NCI-H2196 (cell line): ENCODE results near the gene CRTC2.

Experiments used
- DNase-seq: peaks from one replicate; lab custom pipeline; 2025; ENCODE audit not compliant: unreplicated experiment; lab: John Stamatoyannopoulos, UW

CRTC2 gene

DNA sequence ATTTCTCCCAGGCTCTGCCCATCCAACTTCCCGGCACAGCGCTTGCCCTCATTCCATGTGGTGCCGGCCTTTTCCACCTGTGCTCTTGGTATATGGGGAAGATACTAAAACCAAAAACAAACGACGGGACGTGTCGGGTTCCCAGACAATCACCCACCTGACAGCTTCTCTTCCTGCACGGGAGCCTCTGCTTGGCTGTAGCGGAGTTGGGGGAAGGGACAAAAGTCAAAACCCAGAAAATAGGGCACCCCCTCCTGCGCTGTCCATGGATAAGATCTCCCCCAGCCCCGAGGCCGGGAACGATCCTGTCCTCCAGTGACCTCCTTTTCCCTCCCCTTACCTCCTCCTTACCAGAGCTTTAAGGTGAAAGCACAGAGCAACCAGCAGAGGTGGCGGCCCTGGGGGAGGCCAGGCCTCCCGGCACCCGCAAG is 18.4 kb upstream of the CRTC2 start:
- no peak for DNase-seq

DNA sequence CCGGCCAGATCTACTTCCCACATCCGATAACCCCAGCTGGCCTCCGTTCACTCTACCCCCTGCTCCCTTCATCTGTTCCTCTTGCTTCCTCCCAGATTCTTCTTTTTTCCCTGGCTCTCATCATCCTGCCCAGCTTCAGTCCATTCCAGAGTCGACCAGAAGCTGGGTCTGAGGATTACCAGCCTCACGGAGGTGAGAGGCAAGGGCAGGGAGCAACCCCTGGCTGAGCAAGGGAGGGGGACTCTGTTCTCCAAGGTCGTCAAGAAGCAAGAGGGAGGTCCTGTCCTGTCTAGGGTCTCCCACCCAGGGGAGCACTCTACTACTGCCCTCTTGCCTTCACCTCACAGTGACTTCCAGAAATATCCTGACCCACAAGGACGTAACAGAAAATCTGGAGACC is 15.1 kb upstream of the CRTC2 start:
- DNase-seq: no peak

DNA sequence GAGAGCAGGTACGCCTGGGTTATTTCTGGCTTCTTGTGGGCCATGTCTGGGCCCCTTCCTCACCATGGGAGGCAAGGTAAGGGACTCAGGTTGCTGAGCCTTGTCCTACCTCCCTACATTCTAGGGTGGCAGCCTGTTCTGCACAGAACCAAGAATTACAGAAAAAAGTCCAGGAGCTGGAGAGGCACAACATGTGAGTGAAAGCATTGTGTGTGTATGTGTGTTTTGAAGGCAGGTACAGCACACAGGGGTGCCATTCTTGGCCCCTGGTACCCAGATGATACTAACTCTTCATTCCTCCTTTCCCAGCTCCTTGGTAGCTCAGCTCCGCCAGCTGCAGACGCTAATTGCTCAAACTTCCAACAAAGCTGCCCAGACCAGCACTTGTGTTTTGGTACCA is 14.7 kb upstream of the CRTC2 start:
- no peak for DNase-seq

DNA sequence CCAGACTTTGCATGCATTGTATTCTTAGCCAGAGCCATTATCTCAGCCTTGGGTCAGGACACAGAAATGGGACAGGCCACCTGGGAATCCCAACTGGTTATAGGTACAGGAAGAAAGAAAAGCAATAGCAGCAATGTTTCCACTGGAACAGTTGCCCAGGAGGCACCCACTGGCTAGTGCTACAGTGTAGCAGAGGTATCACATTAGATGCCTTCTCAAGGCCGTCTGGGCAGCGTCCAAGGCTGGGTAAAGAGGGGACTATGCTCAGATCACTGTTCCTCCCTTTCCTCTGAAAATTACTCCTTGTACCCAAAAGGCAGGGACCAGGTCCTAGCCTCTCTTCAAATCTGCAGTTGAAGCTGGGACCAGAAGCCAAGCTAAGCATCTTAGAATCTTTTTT is 11.9 kb upstream of the CRTC2 start:
- no peak for DNase-seq

DNA sequence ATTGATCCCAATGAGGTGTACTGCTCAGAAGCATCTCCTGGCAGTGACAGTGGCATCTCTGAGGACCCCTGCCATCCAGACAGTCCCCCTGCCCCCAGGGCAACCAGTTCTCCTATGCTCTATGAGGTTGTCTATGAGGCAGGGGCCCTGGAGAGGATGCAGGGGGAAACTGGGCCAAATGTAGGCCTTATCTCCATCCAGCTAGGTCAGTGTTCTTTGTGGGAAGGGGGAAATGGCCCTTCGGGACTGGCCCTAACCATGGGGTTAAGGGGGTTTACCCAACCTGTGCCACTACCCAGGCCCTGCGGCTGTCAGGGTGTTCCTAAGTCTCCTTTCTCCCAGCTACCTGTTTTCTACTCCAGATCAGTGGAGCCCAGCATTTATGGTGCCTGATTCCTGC is 10.6 kb upstream of the CRTC2 start:
- no peak for DNase-seq

DNA sequence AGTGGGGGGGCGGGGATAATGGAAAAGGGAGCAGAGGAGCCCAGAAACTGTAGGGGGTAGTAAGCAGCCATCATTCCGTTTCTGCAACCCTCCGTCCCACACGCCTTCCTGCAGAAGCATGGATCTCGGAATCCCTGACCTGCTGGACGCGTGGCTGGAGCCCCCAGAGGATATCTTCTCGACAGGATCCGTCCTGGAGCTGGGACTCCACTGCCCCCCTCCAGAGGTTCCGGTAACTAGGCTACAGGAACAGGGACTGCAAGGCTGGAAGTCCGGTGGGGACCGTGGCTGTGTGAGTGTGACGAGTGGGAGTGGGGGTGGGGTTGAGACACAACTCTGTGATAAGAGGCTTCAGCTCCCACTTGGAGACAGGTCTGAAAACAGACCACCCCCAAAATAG is 10.0 kb upstream of the CRTC2 start:
- DNase-seq: no peak

DNA sequence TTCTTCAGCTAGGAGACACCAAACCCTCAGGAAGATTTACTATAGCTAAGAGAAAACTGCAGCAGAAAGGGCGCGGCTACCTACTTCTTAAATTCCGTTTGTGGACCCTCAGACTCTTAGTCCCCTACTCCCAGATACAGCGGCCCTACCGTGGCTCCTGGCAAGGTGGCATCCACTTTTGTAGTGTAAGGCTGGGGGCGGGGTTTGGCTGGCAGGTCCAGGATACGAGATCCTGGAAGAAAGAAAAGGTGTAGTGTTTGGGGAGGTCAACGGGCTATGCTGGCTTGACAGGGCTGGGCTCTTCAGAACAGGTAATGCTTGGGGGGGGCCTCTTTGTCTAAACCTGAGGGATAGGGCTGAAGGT is 9.6 kb upstream of the CRTC2 start:
- peak; percentile 51 for DNase-seq

DNA sequence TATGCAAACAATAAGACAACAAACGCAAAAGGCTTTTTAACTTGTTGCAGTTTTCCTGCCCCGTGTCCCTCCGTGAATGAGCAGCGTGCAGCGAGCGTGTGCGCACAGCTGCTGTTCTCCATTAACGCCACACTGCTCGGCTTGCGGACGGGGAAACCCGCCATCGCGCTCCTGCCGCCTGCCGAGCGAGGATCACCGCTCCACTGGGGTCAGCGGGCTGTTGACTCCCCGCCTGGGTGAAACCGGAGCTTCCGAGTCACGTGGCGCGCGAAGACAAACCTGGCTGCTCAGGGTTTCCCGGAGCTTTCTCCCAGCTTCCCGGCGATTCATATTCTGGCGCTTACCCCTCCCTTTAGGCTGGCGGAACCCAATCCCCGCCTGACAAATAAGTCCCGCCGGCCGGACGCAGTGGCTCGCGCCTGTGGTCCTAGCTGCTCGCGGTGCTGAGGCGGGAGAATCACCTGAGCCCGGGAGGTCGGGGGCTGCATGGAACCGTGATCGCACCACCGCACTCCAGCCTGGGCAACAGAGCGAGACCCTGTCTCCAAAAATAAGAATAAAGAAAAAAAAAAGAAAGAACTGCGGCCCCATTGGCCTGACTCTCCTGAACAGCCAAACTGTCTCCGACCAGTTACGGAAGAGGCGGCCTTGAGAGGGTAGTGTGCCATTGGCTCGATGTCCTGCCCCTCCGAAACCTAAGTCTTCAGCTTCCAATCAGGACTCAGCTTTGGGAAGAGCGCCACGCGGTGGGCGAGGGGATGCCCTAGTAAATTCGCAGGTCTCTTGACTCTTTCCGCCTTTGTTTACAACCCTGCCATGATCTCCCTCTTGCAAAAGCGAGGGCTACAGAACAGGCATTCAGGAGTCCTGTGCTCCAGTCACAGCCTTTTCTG is 8.9 kb upstream of the CRTC2 start, which contains the start of gene CREB3L4:
Gene CREB3L4 (plus strand): TSS at position 796 of the 893 bp plus-strand sequence. CDS start 624 bp downstream, outside the sequence.
- DNase-seq: peak; percentile 95

DNA sequence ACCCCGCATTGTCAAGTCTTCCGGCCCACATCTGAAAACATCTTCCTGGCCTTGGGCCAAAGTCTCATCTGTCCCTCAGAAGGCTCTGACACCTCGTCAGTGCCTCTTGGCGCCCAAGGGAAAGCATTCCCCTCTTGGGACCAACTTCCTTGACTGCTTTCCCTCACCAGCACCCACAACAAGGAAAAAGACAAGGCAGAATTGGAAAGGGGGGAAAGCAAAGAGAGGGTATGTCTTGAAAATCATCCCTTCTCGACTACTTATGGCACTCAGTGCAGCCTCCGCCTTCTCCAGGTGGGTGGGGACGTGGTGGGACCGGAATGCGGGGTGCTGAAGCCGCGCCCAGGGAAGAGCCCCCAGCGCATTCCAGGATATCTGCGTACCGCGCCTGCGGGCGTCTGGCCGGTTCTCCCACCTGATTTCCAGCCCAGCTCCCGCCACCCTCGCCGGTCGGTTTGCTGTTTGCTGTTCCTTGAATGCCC is 5.5 kb upstream of the CRTC2 start:
- DNase-seq: no peak

DNA sequence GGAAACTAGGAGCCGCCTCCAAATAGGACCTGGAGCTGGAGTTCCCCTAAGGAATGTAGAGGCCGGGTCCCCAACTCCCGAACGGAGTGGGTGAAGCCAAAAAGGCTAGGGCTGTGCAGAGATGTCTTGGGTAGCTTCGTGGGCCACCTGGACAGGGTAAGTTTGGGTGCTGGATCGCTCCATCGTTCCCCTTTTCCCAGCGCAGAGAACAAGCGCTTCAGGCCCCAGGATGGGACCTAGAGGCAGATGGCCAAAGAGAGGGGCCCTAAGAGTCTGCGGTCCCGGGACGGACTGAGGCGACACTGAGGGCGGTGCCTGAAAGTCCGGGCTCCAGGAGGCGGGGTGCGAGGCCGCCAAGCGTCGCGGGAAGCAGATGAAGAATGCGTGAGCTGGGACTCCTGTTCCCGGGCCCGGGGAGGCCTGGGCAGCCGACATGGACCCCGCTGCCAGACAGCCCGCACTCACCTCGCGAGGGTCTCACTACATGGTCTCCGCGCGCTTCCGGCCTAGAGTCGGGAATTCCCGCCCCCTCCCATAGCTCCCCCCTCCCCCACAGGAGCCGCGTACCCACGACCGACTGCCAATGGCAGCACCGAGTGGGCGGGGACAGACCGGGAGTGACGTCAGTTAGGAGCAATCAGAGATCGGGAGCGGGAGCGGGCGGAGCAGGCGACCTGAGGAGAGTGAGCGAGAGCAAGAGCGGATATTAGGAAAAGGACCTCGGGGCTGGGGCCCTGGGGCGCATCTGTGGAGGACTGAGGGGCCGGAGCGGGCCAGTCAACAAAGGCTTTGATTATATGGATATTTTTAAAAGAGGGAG is 4.8 kb upstream of the CRTC2 start, which contains the start of gene SLC39A1:
Gene SLC39A1 (minus strand): TSS at position 508 of the 820 bp plus-strand sequence. CDS start 822 bp downstream, outside the sequence.
- DNase-seq: peak; percentile 98

DNA sequence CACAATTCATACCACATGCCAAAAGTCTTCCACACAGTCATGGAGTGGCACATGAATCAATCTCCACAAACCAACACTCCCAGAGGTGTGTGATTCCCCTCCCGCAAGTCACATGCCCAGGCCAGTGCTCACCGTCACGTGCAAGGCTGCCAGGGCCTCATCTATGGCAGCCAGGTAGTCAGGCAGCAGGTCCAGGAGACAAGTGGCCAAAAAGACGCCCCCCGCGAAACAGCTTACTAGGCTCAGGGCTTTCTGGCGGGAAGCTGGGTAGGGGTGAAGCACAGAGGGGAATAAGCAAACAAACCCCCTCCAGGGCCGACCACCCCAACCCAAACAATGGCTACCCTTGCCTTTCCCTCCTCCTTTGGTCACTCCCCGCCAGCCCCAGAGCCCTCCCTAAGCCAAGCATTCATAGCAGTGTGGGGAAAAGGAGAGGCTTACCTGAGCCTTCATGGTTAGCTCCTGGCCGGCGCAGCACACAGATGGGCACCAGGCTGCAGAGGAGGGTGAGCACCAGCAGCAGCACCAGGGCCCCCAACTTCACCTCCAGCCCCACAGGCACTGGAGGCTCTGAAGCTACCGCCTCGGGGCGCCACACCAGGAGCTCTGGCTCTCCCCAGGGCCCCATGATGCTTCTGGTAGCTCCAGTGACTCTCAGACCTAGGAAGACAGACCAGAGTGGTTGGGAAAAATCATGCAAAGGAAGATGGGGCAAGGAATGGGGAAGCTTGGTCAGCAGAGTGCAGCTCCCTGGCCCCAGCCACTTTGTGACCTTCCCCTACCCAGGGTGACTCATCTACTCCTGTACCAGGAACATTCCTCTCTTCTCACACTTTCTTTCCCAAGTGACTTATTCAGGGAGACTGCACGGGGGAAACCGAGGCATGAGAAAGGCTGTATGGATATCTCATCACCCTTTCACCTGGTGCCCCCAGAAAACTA is 3.9 kb upstream of the CRTC2 start:
- DNase-seq: no peak

DNA sequence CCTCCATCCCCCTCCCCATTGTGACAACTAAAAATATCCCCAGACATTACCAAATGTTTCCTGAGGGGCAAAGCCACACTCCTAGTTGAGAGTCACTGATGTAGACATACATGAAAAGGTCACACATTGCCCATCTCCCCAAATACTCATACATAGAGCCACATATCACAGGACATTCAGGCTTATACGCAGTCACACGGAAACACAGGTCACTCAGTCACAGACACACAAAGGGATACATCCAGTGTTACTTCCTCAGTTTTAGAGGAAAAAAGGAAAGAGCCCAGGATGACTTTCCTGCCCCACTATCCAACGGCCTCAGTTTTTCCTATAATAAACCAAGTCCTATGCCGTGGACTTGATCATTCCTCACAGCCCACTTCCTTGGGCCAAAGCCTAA is 3.0 kb upstream of the CRTC2 start:
- DNase-seq: no peak

DNA sequence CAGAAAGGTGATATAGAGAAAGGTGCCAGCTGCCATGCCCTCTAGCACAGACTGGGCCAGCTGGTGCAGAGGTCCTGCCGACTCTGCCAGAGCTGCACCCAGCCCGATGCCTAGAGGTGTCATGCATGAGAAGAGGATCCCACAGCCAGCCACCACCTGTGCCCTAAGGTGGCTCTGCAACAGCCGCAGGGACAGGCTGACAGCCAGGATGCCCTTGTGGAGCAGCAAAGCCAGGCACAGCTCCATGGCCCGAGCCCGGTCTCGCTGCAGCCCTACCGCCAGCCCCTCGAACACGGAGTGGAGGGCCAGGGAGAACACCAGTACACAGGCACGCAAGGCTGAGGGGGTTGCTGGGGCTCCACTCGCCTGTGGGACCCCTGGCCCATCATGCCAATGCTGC is 1.8 kb upstream of the CRTC2 start:
- no peak for DNase-seq

DNA sequence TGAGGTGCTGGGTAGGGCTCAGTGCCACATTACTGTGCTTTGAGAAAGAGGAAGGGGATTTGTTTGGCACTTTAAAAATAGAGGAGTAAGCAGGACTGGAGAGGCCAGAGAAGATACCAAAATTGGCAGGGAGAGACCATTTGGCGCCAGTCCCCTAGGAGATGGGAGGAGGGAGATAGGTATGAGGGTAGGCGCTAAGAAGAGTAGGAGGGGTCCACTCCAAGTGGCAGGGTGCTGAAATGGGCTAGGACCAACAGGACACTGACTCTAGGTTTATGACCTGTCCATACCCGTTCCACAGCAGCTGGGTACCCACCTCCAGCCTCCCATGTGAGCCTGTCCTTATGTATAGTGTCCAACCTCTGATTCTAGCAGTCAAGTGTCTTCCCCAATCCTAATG is 1.0 kb upstream of the CRTC2 start:
- DNase-seq: no peak

DNA sequence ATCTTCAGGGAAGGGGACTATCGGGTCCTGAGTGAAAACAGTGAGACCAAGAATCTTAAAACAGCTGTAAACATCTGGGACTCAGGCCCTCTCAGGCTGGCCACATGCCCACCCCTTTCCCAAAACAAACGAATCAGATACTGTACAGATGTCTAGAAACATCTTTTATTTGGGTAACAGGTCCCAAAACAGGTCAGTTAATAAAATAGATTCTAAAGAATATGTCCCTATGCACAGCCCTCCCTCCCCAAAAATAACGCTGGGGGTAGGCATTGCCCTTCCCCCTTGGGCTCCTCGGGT is 499 bp upstream of the CRTC2 start:
- DNase-seq: no peak

DNA sequence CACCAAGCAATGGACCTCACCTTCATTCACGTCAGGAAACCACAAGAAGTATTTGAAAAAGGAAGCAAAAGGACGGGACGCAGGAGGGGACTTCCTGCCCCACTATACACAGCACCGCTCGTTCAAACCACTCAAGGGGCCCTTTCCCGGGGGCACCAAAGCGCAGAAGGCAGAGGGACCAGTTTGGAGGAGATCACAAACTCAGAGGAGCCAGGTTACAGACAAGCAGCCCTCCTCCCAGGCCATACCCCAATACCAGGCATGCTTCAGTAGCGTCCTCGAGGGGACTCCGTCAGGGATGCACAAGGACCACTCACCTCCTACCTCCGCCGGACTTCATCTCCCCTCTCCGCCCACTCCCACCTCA is 685 bp downstream of the CRTC2 start:
- DNase-seq: no peak

DNA sequence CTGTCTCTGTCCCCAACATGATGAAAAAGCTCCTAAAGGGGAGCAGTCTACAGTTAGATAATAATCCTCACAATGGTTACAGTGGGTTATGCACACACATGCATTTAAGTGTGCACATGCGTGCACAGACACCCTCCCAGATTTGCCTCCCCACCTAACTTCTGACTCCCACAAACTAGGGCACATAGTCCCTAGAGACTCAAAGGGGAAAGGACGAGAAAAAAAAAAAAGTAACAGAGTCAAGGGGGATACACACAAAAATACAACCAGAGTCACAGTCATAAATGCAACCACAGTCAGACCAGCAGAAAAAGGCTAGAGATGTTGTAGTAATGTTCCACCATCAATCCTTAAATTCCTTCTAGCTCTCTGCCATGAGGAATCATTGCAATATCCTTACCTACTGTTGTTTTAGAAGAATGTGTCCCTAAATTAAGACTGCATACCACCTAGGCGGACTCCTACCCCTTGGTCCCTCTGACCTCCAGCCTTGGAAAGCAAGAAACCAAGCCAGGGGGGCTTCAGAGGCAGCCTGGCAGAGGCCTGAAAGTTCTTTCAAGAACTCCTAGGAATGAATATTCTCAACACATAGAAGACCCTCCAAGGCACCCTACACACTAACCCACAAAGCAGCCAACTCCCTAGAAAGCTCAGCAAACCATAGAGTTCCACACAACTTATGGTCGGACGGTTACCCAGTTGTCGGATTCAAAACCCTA is 1.3 kb downstream of the CRTC2 start:
- DNase-seq: no peak

DNA sequence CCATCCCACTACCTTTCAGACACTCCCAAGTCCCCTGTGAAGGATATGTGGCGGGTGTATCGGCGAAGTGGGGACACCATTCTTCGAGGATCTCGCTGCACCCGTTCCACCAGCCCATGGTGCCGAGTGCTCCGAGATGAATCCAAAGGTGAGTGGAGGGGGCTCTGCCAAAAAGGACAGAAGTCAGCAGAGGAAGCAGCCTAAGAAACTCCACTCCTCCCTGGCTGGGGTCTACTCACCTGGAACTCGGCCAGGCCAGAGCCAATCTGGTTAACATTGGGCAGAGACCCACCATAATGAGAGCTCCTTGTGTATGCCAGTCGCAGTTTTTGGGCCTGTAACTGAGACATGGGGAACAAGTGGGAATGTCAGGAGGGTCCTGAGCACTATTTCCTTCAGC is 3.6 kb downstream of the CRTC2 start:
- no peak for DNase-seq

DNA sequence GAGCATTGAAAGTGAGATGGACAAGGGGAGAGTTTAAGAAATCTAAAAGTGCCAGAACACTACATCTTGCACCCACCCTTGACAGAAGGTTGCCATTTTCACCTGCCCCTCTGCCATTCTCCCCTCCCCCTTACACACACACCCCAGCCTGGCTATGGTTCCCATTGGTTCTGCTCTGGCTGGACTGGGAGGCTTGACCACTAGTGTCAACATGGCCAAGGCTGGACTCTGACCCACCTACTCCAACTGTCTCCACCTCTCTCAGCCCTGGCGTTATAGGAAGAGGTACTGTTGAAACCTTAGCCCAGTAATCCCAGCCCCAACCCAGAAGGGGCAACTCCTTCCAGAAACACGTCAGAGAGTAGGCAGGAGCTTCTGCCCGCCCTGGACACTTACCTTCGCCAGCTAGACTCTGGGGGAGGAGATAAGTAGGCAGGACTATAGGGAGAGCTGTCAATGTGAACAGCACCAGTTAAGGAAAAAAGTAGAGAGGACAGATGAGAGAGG is 4.5 kb downstream of the CRTC2 start:
- DNase-seq: no peak

DNA sequence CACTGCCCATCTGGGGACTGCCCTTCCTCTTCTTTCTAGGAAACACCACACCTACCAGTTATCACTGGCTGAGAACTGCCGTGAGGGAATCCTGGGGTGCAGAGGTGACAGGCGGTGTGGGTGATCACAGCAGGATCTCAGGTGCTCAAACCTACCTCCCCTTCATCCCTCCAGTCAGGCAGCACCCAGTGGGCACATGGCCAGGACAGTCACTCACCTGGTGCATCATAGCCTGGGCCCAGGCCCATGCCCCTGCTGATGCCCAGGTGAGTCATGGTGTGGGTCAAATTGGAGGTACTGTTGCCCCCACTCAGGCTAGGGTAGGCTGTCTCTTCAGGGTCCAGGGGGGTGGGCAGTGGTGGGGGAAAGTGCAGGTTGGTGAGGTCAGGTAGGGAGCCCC is 6.6 kb downstream of the CRTC2 start:
- DNase-seq: no peak
